Chondrocyte (in vitro differentiated cells): ENCODE data around the gene FLNC. TPM values are rescaled to one million over a fixed set of nuclear protein-coding genes. Genes with fewer than 3 reads are reported as not detected.

Source experiments
- DNase-seq: peaks from one replicate; pipeline ENCODE4 v3.0.0; 2021; ENCODE audit warnings: mixed read lengths, low spot score
- H3K27ac Mint-ChIP-seq: one replicate; pipeline ENCODE4 v1.8.0; 2021; ENCODE audit warnings: mild to moderate bottlenecking, moderate library complexity, mixed read lengths; ENCODE audit not compliant: unreplicated experiment
- H3K27me3 Mint-ChIP-seq: 2 replicates; pipeline ENCODE4 v1.8.0; 2021; ENCODE audit warnings: low read depth, mixed read lengths
- H3K36me3 Mint-ChIP-seq: 2 replicates; pipeline ENCODE4 v1.8.0; 2021; ENCODE audit warnings: low read depth, mixed read lengths
- H3K4me1 Mint-ChIP-seq: 2 replicates; pipeline ENCODE4 v1.8.0; 2021; ENCODE audit warnings: low read depth, mild to moderate bottlenecking, mixed read lengths
- H3K4me3 Mint-ChIP-seq: one replicate; pipeline ENCODE4 v1.8.0; 2021; ENCODE audit warnings: mild to moderate bottlenecking, moderate library complexity, mixed read lengths; ENCODE audit not compliant: unreplicated experiment
- H3K9me3 Mint-ChIP-seq: 2 replicates; pipeline ENCODE4 v1.8.0; 2021; ENCODE audit warnings: low read depth, mixed read lengths
- total RNA-seq: library from RNA; stranded (reverse); gene quantifications from 3 replicates; pipeline ENCODE4 v1.2.1, GENCODE V29; 2021
- TF ChIP-seq, protein P1 (sequence below): fragments of 200-600 bp; sonication (generic); IDR thresholded peaks from 2 replicates; pipeline ENCODE4 v1.5.0; 2021; ENCODE audit warnings: antibody characterized with exemption, mild to moderate bottlenecking, moderate library complexity

FLNC gene
- total RNA-seq, 1 donor from 2014 or later = 118 TPM

GRCh38 chr7:128831994-128832879 lies 2.0 kb downstream of the FLNC start:
- no peaks in the 10 kb centered on the region for H3K9me3 Mint-ChIP-seq
- peaks cover 2% of the 10 kb centered on the region for H3K36me3 Mint-ChIP-seq
- TF ChIP-seq, protein P1, sequence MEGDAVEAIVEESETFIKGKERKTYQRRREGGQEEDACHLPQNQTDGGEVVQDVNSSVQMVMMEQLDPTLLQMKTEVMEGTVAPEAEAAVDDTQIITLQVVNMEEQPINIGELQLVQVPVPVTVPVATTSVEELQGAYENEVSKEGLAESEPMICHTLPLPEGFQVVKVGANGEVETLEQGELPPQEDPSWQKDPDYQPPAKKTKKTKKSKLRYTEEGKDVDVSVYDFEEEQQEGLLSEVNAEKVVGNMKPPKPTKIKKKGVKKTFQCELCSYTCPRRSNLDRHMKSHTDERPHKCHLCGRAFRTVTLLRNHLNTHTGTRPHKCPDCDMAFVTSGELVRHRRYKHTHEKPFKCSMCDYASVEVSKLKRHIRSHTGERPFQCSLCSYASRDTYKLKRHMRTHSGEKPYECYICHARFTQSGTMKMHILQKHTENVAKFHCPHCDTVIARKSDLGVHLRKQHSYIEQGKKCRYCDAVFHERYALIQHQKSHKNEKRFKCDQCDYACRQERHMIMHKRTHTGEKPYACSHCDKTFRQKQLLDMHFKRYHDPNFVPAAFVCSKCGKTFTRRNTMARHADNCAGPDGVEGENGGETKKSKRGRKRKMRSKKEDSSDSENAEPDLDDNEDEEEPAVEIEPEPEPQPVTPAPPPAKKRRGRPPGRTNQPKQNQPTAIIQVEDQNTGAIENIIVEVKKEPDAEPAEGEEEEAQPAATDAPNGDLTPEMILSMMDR = no peak
- H3K4me3 Mint-ChIP-seq = peak overlapping the region; percentile 89
- H3K27ac Mint-ChIP-seq = peak overlapping the region; percentile 91
- peaks cover 66% of the 10 kb centered on the region for H3K4me1 Mint-ChIP-seq
- peak; percentile 88 for DNase-seq
- H3K27me3 Mint-ChIP-seq = no peaks in the 10 kb centered on the region

GRCh38 chr7:128832880-128833147 lies 2.6 kb downstream of the FLNC start:
- Mint-ChIP-seq H3K27ac (no peak overlapping the region), H3K36me3 (peaks cover 5% of the 10 kb centered on the region), H3K27me3 (no peaks in the 10 kb centered on the region), H3K9me3 (no peaks in the 10 kb centered on the region), H3K4me1 (peaks cover 60% of the 10 kb centered on the region), H3K4me3 (peak overlapping the region; percentile 89)
- no peak for DNase-seq
- TF ChIP-seq, protein P1 = no peak

DNA sequence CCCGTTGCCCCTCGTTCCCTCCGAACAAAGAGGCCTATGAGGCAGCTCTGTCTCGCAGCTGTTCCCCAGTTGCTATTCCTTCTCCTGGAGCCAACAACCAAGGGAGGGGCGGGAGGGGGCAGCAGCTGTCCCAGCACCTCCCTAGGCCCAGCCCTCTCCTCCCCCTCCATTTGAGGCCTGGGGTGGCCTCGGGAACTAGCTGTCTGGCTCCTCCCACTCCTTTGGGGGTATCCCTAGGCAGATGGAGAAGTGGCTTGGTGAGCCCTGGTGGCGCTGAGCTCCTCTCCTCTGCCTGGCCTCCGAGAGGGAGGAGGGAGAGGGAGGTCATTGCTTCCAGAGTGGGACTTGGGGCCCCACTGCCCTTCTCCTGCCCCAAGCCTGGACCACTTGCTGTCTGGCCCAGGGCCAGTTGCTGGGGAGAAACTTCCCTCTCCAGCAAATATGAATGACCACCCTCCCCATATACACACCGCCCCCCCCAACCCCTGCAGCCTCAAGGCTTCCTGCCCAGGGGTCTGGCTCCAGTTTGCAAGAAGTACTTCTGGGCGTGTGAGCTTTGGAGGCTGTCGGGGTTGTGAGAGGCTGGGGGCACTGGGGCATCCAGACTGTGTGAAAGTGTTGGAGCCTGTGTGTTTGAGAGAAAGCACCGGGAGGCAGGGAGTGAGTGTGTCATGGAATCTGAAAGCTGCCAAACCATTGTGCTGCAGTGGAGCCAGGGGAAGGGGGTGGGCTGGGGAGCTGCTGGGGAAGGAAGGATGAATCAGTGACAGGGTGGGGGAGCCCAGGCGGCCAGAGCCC lies 3.1 kb downstream of the FLNC start:
- H3K4me1 Mint-ChIP-seq = peaks cover 55% of the 10 kb centered on the region
- H3K9me3 Mint-ChIP-seq = no peaks in the 10 kb centered on the region
- H3K27ac Mint-ChIP-seq = peak overlapping the region; percentile 88
- peaks cover 7% of the 10 kb centered on the region for H3K36me3 Mint-ChIP-seq
- TF ChIP-seq, protein P1 = no peak
- H3K27me3 Mint-ChIP-seq = no peaks in the 10 kb centered on the region
- H3K4me3 Mint-ChIP-seq = peak overlapping the region; percentile 89
- DNase-seq = no peak

- Mint-ChIP-seq H3K27ac (peak overlapping the region; percentile 88), H3K27me3 (no peaks in the 10 kb centered on the region), H3K4me1 (peaks cover 50% of the 10 kb centered on the region), H3K9me3 (no peaks in the 10 kb centered on the region), H3K4me3 (peak overlapping the region; percentile 89), H3K36me3 (peaks cover 9% of the 10 kb centered on the region)
- TF ChIP-seq, protein P1 = no peak
- no peak for DNase-seq
These were observed 3.7 kb downstream of the FLNC start for GRCh38 chr7:128833946-128834325.

GRCh38 chr7:128835231-128835751 lies 5.1 kb downstream of the FLNC start:
- peaks cover 41% of the 10 kb centered on the region for H3K4me1 Mint-ChIP-seq

More at GRCh38 chr7:128835231-128835751, 5.1 kb downstream of the FLNC start:
- DNase-seq = peak; percentile 89
- TF ChIP-seq, protein P1 = no peak
- Mint-ChIP-seq H3K9me3 (no peaks in the 10 kb centered on the region), H3K27ac (no peak overlapping the region), H3K4me3 (no peak overlapping the region), H3K27me3 (no peaks in the 10 kb centered on the region), H3K36me3 (peaks cover 13% of the 10 kb centered on the region)
